Measurements from ENCODE around the gene RHBDF2.

DNA sequence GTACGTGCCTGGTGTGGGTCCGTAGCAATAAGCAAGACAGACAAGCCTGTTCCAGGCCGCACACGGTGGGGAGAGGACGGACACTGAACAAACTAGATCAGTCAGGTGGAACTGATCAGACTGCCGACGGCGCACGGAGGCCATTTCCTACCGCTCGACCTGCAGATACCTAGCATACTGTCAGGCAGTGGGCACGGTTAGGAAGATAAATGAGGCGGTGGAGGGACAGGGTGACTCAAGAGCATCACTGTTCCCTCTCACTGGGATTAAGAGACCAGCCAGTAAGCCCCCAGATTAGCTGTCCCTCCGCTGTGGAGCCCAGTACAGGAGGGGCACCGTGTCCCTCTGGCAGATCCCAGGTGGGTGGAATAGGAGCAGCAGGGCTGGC is 29.0 kb downstream of the RHBDF2 start:
- TF ChIP-seq, protein P1, sequence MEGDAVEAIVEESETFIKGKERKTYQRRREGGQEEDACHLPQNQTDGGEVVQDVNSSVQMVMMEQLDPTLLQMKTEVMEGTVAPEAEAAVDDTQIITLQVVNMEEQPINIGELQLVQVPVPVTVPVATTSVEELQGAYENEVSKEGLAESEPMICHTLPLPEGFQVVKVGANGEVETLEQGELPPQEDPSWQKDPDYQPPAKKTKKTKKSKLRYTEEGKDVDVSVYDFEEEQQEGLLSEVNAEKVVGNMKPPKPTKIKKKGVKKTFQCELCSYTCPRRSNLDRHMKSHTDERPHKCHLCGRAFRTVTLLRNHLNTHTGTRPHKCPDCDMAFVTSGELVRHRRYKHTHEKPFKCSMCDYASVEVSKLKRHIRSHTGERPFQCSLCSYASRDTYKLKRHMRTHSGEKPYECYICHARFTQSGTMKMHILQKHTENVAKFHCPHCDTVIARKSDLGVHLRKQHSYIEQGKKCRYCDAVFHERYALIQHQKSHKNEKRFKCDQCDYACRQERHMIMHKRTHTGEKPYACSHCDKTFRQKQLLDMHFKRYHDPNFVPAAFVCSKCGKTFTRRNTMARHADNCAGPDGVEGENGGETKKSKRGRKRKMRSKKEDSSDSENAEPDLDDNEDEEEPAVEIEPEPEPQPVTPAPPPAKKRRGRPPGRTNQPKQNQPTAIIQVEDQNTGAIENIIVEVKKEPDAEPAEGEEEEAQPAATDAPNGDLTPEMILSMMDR (IDR thresholded peaks at IDR 0.05) = no peak
- no peak for TF ChIP-seq POLR2A (IDR thresholded peaks at IDR 0.05)
